Right atrium auricular region (tissue), 2 donors: ENCODE results near the gene FCGR3A. TPM values are rescaled to one million over a fixed set of nuclear protein-coding genes. Genes with fewer than 3 reads are reported as not detected.

Source experiments
- DNase-seq: peaks from one replicate; pipeline ENCODE4 v3.0.0-alpha.2; 2019; ENCODE audit warnings: low spot score
- H3K27ac ChIP-seq, 2 donors: fragments of 200-600 bp; sonication (generic); 1 replicate in 1 of 2; 2 replicates in 1 of 2; pipeline ENCODE4 v1.5.1; 2016 to 2019
- H3K27me3 ChIP-seq, 2 donors: fragments of 200-600 bp; sonication (generic); one replicate each; pipeline versions ENCODE4 v1.5.1 to v1.6.0; 2017 to 2019
- H3K36me3 ChIP-seq: fragments of 200-600 bp; sonication (generic); one replicate; pipeline ENCODE4 v1.5.1; 2016
- H3K4me1 ChIP-seq, 2 donors: fragments of 200-600 bp; sonication (generic); one replicate each; pipeline versions ENCODE4 v1.5.1 to v1.6.0; 2017 to 2019
- H3K4me3 ChIP-seq, 2 donors: fragments of 200-600 bp; sonication (generic); 1 replicate in 1 of 2; 2 replicates in 1 of 2; pipeline ENCODE4 v1.5.1; 2017 to 2019; ENCODE audit warnings: mild to moderate bottlenecking in 1 of 2, moderate library complexity in 1 of 2
- H3K9me3 ChIP-seq, 2 donors: fragments of 200-600 bp; sonication (generic); one replicate each; pipeline ENCODE4 v1.5.1; 2019
- total RNA-seq, 2 donors: library from RNA; depleted of rRNA; stranded (reverse); fragments of >200 nt; gene quantifications; one replicate each; pipeline ENCODE4 v1.1.0, GENCODE V29; 2016
- TF ChIP-seq, protein P1 (sequence below), 2 donors: fragments of 200-600 bp; sonication (generic); IDR thresholded peaks; one replicate each; pipeline ENCODE4 v1.5.1; 2019; ENCODE audit warnings: antibody characterized with exemption in 2 of 2

The FCGR3A gene
- total RNA-seq, 2 donors from 2014 or later: 2.9 to 39.1 TPM

DNA sequence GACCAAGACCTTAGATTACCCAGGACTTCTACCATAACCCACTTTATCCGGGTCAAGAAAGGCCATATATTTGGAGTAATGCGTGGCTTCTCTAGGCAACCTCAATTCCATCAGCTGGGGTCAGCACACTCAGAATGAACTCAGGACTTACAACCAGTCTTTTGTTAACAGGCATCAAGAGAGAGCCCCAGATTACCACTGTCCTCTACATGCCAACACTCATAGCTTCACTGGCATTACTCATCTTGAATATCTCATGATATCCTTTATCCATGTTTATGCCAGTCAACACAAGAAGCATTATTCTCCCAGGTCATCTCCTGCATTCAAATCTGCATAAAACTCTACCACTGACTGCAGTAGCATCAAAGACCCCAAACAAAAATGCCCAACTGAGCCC, 51.0 kb downstream of the FCGR3A start:
- TF ChIP-seq, protein P1, sequence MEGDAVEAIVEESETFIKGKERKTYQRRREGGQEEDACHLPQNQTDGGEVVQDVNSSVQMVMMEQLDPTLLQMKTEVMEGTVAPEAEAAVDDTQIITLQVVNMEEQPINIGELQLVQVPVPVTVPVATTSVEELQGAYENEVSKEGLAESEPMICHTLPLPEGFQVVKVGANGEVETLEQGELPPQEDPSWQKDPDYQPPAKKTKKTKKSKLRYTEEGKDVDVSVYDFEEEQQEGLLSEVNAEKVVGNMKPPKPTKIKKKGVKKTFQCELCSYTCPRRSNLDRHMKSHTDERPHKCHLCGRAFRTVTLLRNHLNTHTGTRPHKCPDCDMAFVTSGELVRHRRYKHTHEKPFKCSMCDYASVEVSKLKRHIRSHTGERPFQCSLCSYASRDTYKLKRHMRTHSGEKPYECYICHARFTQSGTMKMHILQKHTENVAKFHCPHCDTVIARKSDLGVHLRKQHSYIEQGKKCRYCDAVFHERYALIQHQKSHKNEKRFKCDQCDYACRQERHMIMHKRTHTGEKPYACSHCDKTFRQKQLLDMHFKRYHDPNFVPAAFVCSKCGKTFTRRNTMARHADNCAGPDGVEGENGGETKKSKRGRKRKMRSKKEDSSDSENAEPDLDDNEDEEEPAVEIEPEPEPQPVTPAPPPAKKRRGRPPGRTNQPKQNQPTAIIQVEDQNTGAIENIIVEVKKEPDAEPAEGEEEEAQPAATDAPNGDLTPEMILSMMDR (IDR thresholded peaks at IDR 0.05): no peak
- Histone ChIP-seq H3K4me1 (no peaks in the 10 kb centered on the region), H3K36me3 (no peaks in the 10 kb centered on the region), H3K27me3 (no peaks in the 10 kb centered on the region), H3K27ac (no peak overlapping the region), H3K4me3 (no peak overlapping the region), H3K9me3 (no peaks in the 10 kb centered on the region)
- DNase-seq: no peak

DNA sequence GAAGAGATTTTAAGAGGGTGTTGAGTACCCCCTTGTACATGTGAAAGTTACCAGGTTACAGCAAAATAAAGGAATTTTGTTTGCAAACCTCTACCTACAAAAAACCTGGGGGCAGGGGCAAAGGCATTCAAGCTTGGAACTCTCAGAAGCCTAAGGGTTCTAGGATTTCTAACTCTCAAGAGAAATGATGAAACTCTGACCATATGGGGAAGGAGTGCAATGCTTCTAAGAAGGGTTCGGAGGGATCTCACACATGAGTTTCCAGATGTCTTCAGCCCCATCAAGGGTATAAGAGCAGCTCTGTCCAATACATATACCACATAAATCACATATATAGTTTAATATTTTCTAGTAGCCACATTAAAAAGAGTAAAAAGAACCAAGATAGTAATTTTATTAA, 51.7 kb downstream of the FCGR3A start:
- Histone ChIP-seq H3K9me3 (no peaks in the 10 kb centered on the region), H3K4me1 (no peaks in the 10 kb centered on the region), H3K36me3 (no peaks in the 10 kb centered on the region), H3K27ac (no peak overlapping the region), H3K27me3 (no peaks in the 10 kb centered on the region), H3K4me3 (no peak overlapping the region)
- TF ChIP-seq, protein P1 (IDR thresholded peaks at IDR 0.05): no peak
- DNase-seq: no peak

DNA sequence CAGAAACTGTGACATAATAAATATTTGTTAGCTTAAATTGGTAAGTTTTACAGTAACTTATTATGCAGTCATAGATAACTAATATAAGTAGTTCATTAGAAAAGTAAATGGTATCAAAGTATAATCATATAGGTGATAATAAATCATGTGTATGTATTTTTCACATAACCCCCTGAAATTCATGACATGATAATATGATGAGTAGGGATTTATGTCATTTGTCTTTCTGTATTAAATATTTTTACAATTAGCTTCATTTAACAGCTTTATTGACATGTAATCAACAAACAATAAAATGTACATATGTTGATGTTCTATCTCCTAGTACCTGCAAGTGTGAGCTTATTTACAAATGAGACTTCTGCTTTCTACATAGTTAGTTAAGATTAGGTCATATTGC, 54.1 kb downstream of the FCGR3A start:
- TF ChIP-seq, protein P1 (IDR thresholded peaks at IDR 0.05): no peak
- Histone ChIP-seq H3K27ac (no peak overlapping the region), H3K4me1 (no peaks in the 10 kb centered on the region), H3K36me3 (no peaks in the 10 kb centered on the region), H3K9me3 (no peaks in the 10 kb centered on the region), H3K27me3 (no peaks in the 10 kb centered on the region), H3K4me3 (no peak overlapping the region)
- no peak for DNase-seq

DNA sequence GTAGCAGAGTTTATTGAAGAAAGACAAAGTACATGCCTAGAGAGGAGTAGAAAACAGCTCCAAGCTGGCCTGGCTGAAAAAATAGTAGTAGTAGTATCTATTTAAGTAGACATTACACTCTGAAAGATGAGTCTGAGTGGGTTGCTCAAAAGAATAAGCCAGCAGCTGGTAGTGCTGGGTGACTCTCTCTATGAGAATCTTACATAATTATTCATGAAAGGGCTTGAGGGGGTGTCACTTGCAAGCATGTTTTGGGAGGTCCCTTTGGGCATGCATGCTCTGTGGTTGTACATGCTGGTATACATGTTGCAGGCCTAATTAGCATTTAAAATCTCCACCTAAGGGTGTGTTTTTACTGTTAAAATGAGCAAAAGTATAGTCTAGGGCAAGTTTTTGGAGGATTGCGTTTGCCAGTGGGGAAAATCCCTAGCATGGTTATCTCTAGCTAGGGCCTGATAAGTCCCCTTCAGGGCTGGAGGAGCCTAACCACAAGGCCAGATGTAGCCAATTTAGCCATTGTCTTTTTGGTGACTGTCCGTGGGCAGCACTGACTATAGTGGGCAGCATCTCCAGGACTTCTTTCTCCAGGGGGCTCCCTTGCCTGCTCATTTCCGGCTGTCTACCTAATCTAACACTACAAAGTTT, 55.4 kb downstream of the FCGR3A start:
- H3K9me3 ChIP-seq: no peaks in the 10 kb centered on the region

DNA sequence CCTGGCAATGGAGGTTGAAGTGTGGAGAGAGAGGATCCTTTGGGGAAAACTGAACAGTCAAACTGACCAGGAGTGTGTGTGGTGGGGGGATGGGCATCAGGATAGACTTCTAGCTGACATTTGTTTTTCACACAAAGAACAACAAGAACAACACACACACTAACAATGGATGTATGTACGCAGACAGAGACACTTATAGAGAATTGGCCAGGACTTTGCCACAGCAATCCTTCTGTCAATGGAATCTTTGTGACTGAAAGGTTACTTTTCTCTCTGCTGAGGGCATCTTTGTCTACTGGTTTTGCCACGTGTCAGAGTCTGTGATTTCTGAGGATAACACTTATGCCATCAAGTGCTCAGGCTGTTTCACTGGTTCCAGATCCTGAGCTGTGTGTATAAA, 56.8 kb downstream of the FCGR3A start:
- H3K36me3 ChIP-seq: no peaks in the 10 kb centered on the region
- TF ChIP-seq, protein P1 (IDR thresholded peaks at IDR 0.05): no peak
- H3K27ac ChIP-seq: no peak overlapping the region
- no peaks in the 10 kb centered on the region for H3K4me1 ChIP-seq
- no peak for DNase-seq
- no peaks in the 10 kb centered on the region for H3K27me3 ChIP-seq
- no peak overlapping the region for H3K4me3 ChIP-seq
- no peaks in the 10 kb centered on the region for H3K9me3 ChIP-seq

More for the DNA sequence above, 55.4 kb downstream of the FCGR3A start:
- no peak for DNase-seq
- no peaks in the 10 kb centered on the region for H3K36me3 ChIP-seq
- no peaks in the 10 kb centered on the region for H3K4me1 ChIP-seq
- no peaks in the 10 kb centered on the region for H3K27me3 ChIP-seq
- TF ChIP-seq, protein P1 (IDR thresholded peaks at IDR 0.05): no peak
- H3K4me3 ChIP-seq: no peak overlapping the region
- no peak overlapping the region for H3K27ac ChIP-seq

Other genes with a start within 250 kb of the FCGR3A start
- gene MPZ, start 239.8 kb downstream of the FCGR3A start, total RNA-seq: 1 to 10 TPM; 1.7 to 5.1 TPM
- gene SDHC, start 235.4 kb downstream of the FCGR3A start, total RNA-seq: 100 to 1,000 TPM in 1 of 2 donors, 10 to 100 TPM in 1; 37.8 to 151 TPM
- not detected for gene CFAP126, start 181.9 kb downstream of the FCGR3A start, total RNA-seq
- gene FCGR2A, start 44.4 kb downstream of the FCGR3A start, total RNA-seq: 10 to 100 TPM in 1 of 2 donors, 1 to 10 TPM in 1; 9.5 to 45.7 TPM
- 1 to 10 TPM in 1 of 2 donors, under 1 TPM in 1; 0.48 to 1.3 TPM for gene HSPA6, start 25.3 kb downstream of the FCGR3A start, total RNA-seq
- gene FCGR3B, start 81.4 kb upstream of the FCGR3A start, total RNA-seq: 1 to 10 TPM; 2.6 to 4.3 TPM
- gene FCGR2B, start 113.3 kb upstream of the FCGR3A start, total RNA-seq: 1 to 10 TPM; 4.5 to 8.1 TPM
- under 1 TPM in 1 of 2 donors, not detected in 1; 0.20 TPM for gene FCRLA, start 157.4 kb upstream of the FCGR3A start, total RNA-seq
- under 1 TPM; 0.20 to 0.63 TPM for gene FCRLB, start 171.7 kb upstream of the FCGR3A start, total RNA-seq
- 10 to 100 TPM; 10.4 to 11.0 TPM for gene DUSP12, start 200.0 kb upstream of the FCGR3A start, total RNA-seq
- gene ATF6, start 216.5 kb upstream of the FCGR3A start, total RNA-seq: 10 to 100 TPM; 17.9 to 19.9 TPM